NCI-H460 (cell line): ENCODE data around the gene NEK5. TPM values are rescaled to one million over a fixed set of nuclear protein-coding genes. Genes with fewer than 3 reads are reported as not detected.
A peak's percentile ranks its signal among the peaks of the same experiment; 100 is the strongest.
"Not testable (repeated sequence)": the region's sequence is repeated elsewhere in the genome, so short reads cannot be mapped to it uniquely, and the experiment has no call there.

Experiments used
- DNase-seq: peaks from one replicate; pipeline ENCODE4 v3.0.0-alpha.2; 2016; ENCODE audit warnings: low read depth; ENCODE audit errors: extremely low read depth
- polyA plus RNA-seq: library from polyadenylated mRNA; depleted of rRNA; stranded (reverse); fragments of >200 nt; gene quantifications from 2 replicates; pipeline ENCODE4 v1.2.3, GENCODE V29; 2014; cell fraction: nucleus; rRNA removed
- total RNA-seq: library from RNA; depleted of rRNA; stranded (reverse); fragments of >200 nt; shearing (Covaris generic); gene quantifications from 2 replicates; pipeline ENCODE4 v1.2.3, GENCODE V29; 2014; rRNA removed

The NEK5 gene
- total RNA-seq = 0.14 and 0.17 TPM in 2 replicates
- 0.12 TPM in 1 of 2 replicates, not detected in the other for polyA plus RNA-seq

DNA sequence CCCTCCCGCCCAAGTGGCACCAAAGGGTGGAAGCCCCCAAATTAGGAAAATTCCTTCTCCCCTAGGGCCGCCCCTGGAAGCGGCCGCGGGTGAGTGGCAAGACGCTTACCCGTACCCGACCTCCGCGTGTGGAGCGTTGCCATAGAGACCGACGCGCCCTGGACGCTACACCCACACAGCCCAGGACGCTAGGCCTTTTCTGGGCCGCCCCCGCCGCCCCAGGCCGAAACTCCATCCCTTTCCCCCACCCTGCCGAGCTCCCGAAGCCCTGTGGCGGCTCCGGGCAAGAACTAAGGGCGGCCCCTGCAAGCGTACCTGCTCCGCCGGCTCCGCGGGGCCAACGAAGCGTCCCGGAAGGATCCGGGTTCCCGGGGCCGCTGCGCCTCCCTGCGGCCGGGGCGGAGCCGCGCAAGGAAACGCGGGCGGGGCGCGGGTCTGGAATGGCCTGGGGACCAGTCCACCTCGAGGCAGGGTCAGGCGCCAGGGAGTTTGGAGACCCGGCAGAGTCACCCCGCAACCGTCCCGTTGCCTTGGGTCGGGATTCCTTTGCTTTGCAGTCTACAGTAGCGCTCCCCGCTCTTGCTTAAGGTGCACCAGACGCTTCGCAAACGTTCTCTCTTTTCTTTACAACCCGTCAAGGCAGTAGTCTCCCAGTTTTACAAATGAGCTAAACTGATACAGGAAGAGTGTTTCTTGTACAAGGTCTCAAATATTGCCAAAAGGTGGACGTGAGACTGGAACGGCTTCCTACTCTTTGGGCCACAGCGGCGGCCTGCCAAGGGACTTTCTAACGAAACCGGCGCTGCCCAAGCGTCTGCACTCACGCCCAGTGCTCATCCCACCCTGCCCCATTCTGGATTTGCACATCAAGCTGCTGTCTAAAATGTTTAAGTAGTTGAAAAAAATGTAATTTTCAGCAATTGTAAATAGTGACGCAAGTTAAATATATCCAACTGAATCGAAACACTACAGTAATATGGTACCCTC is at the start of gene NEK5:
Gene NEK5, minus strand, starts transcription at position 360 of the 987 bp plus-strand sequence. CDS start 1,591 bp downstream, outside the sequence.
- DNase-seq = peak; percentile 24

GRCh38 chr13:52177276-52177675 is 48.4 kb upstream of the NEK5 start:
- no peak for DNase-seq

- not testable (repeated sequence) for DNase-seq
Observed at GRCh38 chr13:52173970-52174369, 45.1 kb upstream of the NEK5 start.

- no peak for DNase-seq
Observed at GRCh38 chr13:52173373-52173772, 44.5 kb upstream of the NEK5 start.

DNA sequence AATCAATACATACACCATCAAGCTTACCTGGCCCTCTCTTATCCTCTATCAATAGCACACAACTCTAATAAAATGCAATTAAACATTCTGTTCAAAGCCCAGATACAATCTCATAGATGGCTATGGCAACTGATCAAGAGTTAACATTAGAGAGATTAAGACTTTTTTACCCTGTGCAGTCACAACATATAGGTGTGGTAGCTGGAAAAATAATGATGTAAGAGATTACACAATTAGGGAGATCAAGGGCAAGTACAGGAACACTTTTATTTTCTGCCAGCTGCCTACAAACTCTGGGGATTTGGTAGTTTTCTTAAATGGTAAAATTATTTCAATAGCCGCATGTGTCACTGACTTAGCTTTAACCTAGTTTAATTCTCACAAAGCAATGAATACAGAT is 42.8 kb upstream of the NEK5 start:
- DNase-seq = not testable (repeated sequence)

- DNase-seq = not testable (repeated sequence)
Observed at GRCh38 chr13:52170828-52171391, 42.0 kb upstream of the NEK5 start.

DNA sequence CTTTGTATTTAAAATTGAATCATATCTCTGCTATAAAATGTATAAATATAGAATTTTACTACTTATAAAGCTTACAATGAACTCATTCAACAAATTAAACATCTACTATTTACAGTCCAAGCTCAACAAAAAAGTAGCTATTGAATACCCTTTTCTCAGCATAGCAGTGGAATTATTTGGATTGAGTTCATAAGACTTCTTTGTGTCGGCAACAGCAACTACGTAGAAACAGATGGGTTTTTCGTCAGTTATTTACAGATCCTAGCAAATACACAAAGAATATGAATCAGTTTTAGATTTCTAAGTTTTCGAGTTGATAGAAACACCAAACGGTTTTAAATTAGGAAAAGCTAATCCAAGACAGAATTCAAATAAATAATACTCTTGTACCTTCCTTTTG is 41.0 kb upstream of the NEK5 start:
- DNase-seq = no peak

DNA sequence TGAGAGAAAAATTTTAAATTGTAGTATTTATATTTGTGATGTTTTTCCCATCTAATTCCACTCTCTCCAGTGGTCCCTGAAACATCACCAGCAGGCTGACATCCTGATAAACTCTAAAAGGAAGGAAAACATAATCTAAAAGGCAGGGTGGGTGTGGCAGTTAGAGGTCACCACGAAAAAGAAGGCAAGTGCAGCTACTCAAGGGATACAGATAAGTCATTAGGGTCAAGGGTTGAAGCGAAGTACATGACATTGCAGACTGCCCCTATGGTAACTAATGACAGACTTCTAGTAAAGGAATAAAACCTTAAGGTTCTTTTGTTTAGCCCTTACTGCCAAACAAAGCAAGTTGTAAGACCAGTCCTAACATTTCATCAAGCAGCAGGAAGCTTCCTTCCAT is 36.5 kb upstream of the NEK5 start:
- no peak for DNase-seq

GRCh38 chr13:52164989-52165388 is 36.1 kb upstream of the NEK5 start:
- no peak for DNase-seq

DNA sequence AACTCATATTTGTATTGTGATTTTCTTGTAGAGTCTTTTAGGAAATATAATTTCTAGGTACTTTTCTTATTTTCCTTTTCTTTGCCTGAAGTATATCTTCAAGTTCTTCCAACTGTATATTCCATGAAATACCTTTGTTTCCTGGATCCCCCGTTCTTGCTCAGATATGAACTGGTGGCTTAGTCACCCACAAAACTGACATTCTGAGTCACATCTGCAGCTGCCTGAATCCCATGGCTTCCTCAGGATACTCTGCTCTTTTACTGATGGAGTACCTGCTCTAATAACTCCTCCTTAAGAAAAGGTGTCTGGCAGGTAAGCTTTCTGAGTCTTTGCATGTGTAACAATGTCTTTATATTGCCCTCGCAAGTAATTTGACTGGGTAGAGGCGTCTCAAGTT is 35.0 kb upstream of the NEK5 start:
- not testable (repeated sequence) for DNase-seq

DNA sequence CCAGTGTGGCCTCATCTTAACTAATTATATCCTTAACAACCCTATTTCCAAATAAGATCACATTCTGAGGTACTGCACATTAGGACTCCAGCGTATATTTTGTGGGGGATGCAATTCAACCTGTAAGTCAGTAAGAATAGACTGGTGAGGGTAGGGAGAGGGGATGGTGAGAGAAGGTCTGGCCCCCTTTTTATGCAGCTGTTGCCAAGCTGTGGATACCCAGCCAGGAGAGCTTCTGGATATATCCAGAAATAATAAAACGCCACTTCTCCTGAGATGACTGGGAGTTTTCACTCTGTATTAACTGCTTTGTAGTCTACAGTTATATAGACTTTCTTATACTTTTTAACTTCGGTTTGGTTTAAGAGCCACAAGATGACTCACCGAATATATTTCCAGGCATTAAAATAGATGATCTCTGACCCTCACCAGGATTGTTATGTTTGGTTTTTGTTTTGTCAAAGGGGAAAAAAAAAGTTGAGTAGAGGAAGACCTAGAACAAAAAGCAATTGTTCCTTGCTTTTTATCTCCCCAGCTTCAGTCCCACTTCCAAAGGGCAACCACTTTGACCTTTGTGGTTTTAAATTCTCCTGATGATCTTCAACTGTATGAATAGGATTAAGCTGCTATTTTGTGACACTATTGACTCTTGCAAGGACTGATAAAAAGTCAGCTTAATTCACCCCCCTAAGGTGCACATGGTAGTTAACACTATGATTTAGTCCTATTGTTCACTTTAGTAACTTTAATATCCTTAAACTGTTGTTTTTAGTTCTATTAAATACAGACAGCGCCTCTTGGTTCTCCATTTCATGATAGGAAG is 33.6 kb upstream of the NEK5 start:
- DNase-seq = no peak

GRCh38 chr13:52161181-52161646 is 32.3 kb upstream of the NEK5 start:
- DNase-seq = no peak

DNA sequence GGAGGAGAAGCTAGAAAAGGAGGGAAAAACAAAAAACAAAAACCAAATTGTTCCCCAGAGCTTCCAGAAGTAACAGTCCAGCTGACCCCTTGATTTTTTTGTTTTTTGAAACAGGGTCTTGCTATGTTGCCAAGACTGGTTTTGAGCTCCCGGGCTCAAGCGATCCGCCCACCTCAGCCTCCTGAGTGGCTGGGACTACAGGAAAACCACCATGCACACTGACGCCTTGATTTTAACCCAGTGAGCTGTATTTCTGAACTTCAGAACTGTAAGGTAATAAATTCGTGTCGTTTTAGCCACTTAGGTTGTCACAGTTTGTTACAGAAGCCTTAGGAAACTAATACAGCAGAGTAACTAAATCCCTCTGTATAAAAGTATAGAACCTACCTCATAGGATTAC is 31.6 kb upstream of the NEK5 start:
- no peak for DNase-seq

- no peak for DNase-seq
Observed at GRCh38 chr13:52160053-52160452, 31.2 kb upstream of the NEK5 start.

GRCh38 chr13:52159159-52159982 is 30.5 kb upstream of the NEK5 start, which contains the start of gene NEK3:
Gene NEK3, minus strand, starts transcription at chr13:52159597. Its CDS starts 3,406 bp downstream, at chr13:52156191.
- DNase-seq = peak; percentile 27

GRCh38 chr13:52158629-52159158 is 29.8 kb upstream of the NEK5 start:
- peak; percentile 2 for DNase-seq

- DNase-seq = no peak
Observed at GRCh38 chr13:52156724-52157261, 27.9 kb upstream of the NEK5 start.

- DNase-seq = no peak
Observed at GRCh38 chr13:52155177-52155576, 26.3 kb upstream of the NEK5 start.

DNA sequence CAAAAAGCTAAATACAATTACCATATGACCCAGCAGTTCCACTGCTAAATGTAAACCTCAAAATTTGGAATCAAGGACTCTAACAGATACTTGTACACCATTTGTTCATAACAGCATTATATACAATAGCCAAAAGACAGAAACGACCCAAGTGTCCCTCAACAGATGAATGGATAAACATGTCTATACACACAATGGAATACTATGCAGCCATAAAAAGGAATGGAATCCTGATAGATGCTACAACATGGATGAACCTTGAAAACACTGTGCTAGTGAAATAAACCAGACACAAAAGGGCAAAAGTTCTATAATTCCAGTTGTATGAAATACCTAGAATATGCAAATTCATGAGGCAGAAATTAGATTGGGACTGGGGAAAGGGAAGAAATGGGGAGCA is 18.4 kb upstream of the NEK5 start:
- no peak for DNase-seq
